Neural cell (in vitro differentiated cells): ENCODE data around the gene PFKFB3.

Experiments used
- EZH2 ChIP-seq: fragments of 200-600, 300-800 bp; shearing (Covaris generic), sonication (generic); IDR thresholded peaks from 2 replicates; pipeline ENCODE4 v1.6.1; 2014; ENCODE audit warnings: antibody characterized with exemption, low read length, borderline replicate concordance, mild to moderate bottlenecking; ENCODE audit not compliant: insufficient read depth, poor library complexity, severe bottlenecking
- MXI1 ChIP-seq: fragments of 450-650 bp; conservative IDR thresholded peaks from 2 replicates; pipeline ENCODE4 v1.6.1; 2014; ENCODE audit warnings: antibody characterized with exemption, mild to moderate bottlenecking; ENCODE audit not compliant: poor library complexity, severe bottlenecking
- TAF1 ChIP-seq: IDR thresholded peaks from 2 replicates; pipeline ENCODE4 v1.6.1; 2012; ENCODE audit warnings: low read depth
- TF ChIP-seq, protein P1 (sequence below): fragments of 450-650 bp; IDR thresholded peaks from 2 replicates; pipeline ENCODE4 v1.5.1; 2014; ENCODE audit warnings: antibody characterized with exemption, mild to moderate bottlenecking, moderate library complexity; ENCODE audit not compliant: poor library complexity, severe bottlenecking
- TF ChIP-seq, protein P2 (sequence below): IDR thresholded peaks from 2 replicates; pipeline ENCODE4 v1.6.1; 2012; ENCODE audit warnings: borderline replicate concordance

DNA sequence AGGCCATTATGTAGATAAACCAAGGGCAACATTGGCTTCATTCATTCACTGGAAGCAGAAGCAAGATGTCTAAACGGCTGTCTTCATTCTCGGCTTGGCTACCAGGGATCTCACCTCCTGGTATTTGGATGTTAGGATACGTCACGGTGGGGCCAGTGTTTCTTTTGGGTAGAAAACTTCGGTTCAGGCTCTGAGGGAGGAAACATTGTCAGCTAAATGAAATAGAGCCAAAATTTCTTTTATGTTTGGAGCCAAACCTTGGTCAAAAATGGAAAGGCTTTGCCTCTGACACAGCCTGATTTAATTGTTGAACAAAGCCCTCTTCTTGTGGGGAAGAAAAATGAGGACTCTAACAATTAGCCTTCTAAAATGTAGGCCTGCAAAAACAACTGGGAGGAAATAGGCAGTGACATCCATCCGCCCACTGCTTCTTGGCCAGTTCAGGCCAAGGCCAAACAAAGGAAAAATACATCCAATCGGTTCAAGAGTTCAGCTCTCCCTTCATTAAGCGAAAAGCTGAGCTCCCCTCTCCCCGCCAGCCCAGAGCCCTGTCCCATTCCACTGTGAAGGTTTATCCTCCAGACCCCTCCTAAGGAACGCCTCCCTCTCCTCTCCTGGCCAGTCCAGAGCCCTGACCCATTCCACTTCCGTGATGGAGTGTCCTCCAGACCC is 44.4 kb downstream of the PFKFB3 start:
- TF ChIP-seq, protein P1, sequence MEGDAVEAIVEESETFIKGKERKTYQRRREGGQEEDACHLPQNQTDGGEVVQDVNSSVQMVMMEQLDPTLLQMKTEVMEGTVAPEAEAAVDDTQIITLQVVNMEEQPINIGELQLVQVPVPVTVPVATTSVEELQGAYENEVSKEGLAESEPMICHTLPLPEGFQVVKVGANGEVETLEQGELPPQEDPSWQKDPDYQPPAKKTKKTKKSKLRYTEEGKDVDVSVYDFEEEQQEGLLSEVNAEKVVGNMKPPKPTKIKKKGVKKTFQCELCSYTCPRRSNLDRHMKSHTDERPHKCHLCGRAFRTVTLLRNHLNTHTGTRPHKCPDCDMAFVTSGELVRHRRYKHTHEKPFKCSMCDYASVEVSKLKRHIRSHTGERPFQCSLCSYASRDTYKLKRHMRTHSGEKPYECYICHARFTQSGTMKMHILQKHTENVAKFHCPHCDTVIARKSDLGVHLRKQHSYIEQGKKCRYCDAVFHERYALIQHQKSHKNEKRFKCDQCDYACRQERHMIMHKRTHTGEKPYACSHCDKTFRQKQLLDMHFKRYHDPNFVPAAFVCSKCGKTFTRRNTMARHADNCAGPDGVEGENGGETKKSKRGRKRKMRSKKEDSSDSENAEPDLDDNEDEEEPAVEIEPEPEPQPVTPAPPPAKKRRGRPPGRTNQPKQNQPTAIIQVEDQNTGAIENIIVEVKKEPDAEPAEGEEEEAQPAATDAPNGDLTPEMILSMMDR = no peak
- TF ChIP-seq TAF1 (no peak), EZH2 (no peak), MXI1 (no peak)
- TF ChIP-seq, protein P2, sequence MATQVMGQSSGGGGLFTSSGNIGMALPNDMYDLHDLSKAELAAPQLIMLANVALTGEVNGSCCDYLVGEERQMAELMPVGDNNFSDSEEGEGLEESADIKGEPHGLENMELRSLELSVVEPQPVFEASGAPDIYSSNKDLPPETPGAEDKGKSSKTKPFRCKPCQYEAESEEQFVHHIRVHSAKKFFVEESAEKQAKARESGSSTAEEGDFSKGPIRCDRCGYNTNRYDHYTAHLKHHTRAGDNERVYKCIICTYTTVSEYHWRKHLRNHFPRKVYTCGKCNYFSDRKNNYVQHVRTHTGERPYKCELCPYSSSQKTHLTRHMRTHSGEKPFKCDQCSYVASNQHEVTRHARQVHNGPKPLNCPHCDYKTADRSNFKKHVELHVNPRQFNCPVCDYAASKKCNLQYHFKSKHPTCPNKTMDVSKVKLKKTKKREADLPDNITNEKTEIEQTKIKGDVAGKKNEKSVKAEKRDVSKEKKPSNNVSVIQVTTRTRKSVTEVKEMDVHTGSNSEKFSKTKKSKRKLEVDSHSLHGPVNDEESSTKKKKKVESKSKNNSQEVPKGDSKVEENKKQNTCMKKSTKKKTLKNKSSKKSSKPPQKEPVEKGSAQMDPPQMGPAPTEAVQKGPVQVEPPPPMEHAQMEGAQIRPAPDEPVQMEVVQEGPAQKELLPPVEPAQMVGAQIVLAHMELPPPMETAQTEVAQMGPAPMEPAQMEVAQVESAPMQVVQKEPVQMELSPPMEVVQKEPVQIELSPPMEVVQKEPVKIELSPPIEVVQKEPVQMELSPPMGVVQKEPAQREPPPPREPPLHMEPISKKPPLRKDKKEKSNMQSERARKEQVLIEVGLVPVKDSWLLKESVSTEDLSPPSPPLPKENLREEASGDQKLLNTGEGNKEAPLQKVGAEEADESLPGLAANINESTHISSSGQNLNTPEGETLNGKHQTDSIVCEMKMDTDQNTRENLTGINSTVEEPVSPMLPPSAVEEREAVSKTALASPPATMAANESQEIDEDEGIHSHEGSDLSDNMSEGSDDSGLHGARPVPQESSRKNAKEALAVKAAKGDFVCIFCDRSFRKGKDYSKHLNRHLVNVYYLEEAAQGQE = no peak
